Ectodermal cell (in vitro differentiated cells): Measurements from ENCODE around the gene ULK1.

ENCODE experiments used
- H3K27ac ChIP-seq: 2 replicates; pipeline ENCODE4 v1.7.0; 2013; ENCODE audit warnings: mild to moderate bottlenecking, low read depth, low read length; ENCODE audit not compliant: insufficient read depth, poor library complexity, severe bottlenecking
- H3K27me3 ChIP-seq: 2 replicates; pipeline ENCODE4 v1.7.0; 2013; ENCODE audit warnings: mild to moderate bottlenecking, low read length; ENCODE audit not compliant: insufficient read depth, control insufficient read depth, poor library complexity, severe bottlenecking
- H3K36me3 ChIP-seq: one replicate; pipeline ENCODE4 v1.7.0; 2013; ENCODE audit warnings: low read length; ENCODE audit not compliant: control insufficient read depth, insufficient read depth
- H3K4me1 ChIP-seq: one replicate; pipeline ENCODE4 v1.7.0; 2013; ENCODE audit warnings: low read length; ENCODE audit not compliant: control insufficient read depth, insufficient read depth
- H3K4me3 ChIP-seq: 2 replicates; pipeline ENCODE4 v1.7.0; 2013; ENCODE audit warnings: low read depth, low read length, control low read depth; ENCODE audit not compliant: insufficient read depth
- H3K9me3 ChIP-seq: 2 replicates; pipeline ENCODE4 v1.7.0; 2013; ENCODE audit warnings: mild to moderate bottlenecking, low read length, moderate library complexity; ENCODE audit not compliant: control insufficient read depth
- WGBS, 2 experiments: methylation state at CpG; one replicate each; pipeline ENCODE4 v1.1.7; 2013; ENCODE audit warnings: missing lambda C conversion rate in 2 of 2; 5-methylcytosine and 5-hydroxymethylcytosine counted together

Gene ULK1

DNA sequence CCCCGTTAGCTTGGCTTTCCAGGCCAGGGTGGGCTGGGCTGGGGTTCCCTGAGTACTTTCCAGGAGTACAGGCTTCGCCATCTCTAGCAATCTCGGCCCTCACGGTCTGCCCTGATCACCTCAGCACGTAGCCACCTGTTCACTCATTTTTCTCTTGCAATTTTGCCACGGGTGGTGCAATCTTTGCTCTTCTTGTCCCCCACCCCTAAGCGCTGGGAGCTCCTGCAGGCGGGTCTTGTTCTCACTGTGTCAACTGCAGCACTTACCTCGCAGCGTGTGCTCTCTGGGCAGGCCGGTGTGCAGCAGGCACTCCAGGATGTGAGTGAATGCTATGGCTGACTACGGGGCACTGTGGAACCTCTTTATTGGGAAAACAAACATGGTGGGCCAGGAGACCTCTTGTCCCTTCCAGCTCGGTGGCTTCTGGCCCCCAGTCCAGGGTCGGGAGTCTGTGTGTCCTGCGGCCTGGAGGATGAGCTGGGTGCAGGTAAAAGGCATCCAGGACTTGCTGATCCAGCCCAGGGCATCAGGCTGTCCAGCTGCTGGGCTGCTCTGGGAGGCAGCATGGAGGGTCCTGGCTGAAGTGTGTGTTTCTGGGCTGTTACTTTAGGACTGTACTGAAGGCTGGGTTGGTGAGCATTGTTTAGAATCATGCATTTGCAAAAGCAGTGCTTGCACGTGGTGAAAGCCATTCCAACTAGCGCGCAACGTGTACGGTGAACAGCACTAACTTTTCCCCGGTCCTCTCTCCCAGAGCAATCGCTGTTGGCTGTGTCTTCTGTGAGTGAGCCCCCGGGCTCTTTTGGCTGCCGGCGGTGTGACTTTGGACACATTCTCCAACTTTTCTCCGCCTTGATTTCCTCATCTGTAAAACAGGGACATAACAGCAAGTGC, 1.5 kb upstream of the ULK1 start:
- Histone ChIP-seq H3K36me3 (peaks cover 4% of the 10 kb centered on the region), H3K9me3 (no peaks in the 10 kb centered on the region), H3K27me3 (no peaks in the 10 kb centered on the region), H3K27ac (no peak overlapping the region), H3K4me3 (no peak overlapping the region), H3K4me1 (peaks cover 13% of the 10 kb centered on the region)
- WGBS, 2 experiments = 85% methylated on average over 26 of the region's 26 CpGs

DNA sequence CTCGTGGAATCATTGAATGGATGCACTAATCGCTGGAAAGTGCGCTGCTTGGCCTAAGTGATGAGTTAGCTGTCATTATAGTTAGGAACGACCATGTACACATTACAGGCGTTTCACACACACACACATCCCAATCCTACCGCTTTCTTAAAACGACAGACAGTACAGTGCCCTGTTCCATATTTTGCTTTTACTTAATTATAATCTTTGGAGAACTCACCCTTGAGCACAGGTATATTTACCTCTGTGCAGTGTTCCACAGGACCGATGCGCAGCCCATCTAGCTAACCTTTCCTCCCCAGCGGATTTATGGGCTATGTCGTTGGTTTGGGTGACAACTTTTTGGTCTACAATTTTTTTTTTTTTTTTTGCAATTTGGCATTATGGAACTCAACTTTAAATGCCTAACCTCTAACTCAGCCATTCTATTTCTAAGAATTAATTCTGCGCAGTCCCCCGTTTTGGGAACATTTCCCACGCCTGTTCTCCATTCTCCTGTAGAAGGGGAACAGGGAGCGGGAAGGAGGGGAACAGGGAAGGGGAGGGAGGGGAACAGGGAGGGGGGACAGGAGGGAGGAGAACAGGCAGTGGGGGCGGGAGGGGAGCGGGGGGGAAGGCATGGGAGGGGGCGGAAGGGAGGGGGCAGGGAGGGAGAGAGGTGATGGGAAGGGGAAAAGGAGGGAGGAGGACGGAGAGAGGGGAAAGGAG, 663 bp upstream of the ULK1 start:
- peaks cover 4% of the 10 kb centered on the region for H3K36me3 ChIP-seq
- peaks cover 13% of the 10 kb centered on the region for H3K4me1 ChIP-seq
- no peak overlapping the region for H3K27ac ChIP-seq
- H3K27me3 ChIP-seq = no peaks in the 10 kb centered on the region
- no peaks in the 10 kb centered on the region for H3K9me3 ChIP-seq
- H3K4me3 ChIP-seq = no peak overlapping the region
- WGBS, 2 experiments = 69 to 70% methylated on average over 15 to 18 of the region's 19 CpGs

DNA sequence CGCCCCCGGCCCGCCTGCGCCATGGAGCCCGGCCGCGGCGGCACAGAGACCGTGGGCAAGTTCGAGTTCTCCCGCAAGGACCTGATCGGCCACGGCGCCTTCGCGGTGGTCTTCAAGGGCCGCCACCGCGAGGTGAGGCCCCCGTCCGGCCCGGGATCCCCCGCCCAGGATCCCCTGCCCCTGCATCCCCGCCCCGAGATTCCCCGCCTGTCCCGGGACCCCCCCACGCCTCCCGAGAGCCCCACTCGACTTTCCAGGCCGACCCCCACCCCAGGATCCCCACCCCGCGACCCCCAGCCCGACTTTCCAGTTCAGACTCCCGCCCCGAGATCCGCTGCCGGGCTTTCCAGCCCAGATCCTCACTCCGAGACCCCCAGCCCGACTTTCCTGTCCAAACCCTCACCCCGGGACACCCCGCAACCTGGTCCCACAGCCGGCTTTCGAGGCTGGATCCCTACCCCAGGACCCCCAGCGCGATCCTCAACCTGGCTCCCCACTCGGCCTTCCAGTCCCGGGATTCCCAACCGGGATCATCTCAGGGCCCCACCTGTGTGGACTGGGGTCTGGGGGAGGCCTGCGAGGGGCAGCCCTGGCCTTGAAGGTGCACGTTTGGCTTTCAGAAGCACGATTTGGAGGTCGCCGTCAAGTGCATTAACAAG, 688 bp downstream of the ULK1 start:
- Histone ChIP-seq H3K4me3 (peak overlapping the region; percentile 60), H3K4me1 (peaks cover 13% of the 10 kb centered on the region), H3K9me3 (no peaks in the 10 kb centered on the region), H3K27ac (no peak overlapping the region), H3K27me3 (no peaks in the 10 kb centered on the region), H3K36me3 (peaks cover 4% of the 10 kb centered on the region)
- WGBS, 2 experiments = 1 to 2% methylated on average over 54 of the region's 54 CpGs

DNA sequence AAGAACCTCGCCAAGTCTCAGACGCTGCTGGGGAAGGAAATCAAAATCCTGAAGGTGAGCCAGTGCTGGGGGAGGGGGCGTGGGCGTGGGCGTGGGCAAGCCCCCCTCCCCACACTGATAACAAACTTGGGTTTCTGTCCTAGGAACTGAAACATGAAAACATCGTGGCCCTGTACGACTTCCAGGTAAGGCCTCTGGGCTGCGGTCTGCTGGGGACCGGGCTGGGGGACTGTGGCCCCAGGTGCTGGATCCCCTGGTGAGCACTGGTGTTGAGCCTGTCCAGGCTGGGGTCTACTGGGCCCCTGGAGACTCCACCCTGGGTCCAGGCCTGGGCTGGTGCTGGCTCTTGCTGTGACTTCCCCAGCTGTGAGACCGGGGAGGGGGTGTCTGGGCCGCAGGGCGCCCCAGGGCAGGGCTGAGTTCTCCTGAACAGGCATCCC, 1.2 kb downstream of the ULK1 start:
- H3K27ac ChIP-seq = no peak overlapping the region
- H3K9me3 ChIP-seq = no peaks in the 10 kb centered on the region
- H3K4me3 ChIP-seq = peak overlapping the region; percentile 60
- peaks cover 4% of the 10 kb centered on the region for H3K36me3 ChIP-seq
- peaks cover 16% of the 10 kb centered on the region for H3K4me1 ChIP-seq
- 8 to 9% methylated on average over 12 of the region's 12 CpGs for WGBS, 2 experiments
- no peaks in the 10 kb centered on the region for H3K27me3 ChIP-seq

DNA sequence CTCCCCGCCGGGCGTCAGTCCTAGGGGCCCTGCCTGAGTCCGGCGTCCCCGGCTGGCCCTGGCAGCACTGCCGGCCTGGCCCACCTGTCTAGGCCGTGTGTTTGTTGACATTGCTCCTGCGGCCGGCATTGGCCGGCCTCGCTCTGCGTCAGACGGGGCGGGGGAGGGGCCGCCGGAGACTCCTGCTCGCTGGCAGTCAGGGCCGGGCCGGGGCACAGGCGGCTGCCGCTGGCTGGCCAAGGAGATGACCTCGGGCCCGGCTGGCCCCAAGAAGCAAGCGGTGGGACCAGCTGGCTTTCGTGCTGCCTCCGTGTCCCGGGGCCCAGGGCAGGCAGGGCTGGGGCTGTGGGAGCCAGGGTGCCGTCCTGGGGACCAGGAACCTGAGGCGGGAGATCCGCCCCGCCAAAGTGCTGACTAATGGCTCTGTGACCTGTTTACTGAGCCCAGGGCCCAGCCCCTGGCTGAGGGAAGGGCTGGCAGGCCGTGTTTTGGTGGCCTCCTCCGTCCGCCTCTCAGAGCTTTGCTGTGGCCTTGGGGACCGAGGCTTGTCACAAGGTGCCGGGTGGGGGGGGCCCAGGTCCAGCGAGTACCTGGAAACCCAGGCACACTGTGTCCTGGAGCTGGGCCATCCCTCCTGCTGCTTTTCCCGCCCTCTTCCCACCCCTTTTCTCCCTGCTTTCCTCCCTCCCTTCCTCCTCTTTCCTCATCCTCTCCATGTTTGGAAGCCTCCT, 1.8 kb downstream of the ULK1 start:
- Histone ChIP-seq H3K36me3 (peaks cover 4% of the 10 kb centered on the region), H3K9me3 (no peaks in the 10 kb centered on the region), H3K27me3 (no peaks in the 10 kb centered on the region), H3K4me3 (peak overlapping the region; percentile 60), H3K4me1 (peaks cover 16% of the 10 kb centered on the region), H3K27ac (peak overlapping the region; percentile 55)
- WGBS, 2 experiments = 8 to 9% methylated on average over 39 of the region's 39 CpGs

DNA sequence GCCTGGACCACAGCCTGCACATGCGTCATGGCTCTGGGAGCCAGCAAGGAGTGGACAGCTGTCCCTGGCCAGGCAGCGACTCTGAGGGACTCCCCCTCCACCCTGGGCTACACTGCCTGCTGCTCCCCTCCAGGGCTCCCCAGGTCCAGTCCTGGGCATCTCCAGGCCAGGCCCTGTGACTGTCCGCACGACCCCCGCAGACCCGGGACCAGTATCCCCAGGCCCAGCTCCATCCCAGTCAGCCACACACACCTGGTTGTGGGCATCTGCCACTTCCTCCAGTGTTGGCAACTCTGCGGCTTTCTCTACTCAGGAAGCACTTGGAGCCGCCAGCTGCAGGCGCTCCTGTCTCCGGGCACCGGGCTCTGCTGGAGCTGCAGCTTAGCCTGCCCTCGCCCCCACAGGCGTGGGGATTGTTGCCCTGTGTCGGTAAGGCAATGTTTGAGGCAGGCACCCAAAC, 2.4 kb downstream of the ULK1 start:
- Histone ChIP-seq H3K36me3 (peaks cover 4% of the 10 kb centered on the region), H3K9me3 (no peaks in the 10 kb centered on the region), H3K4me3 (no peak overlapping the region), H3K27ac (no peak overlapping the region), H3K4me1 (peaks cover 16% of the 10 kb centered on the region), H3K27me3 (no peaks in the 10 kb centered on the region)
- 92 to 93% methylated on average over 14 of the region's 14 CpGs for WGBS, 2 experiments

DNA sequence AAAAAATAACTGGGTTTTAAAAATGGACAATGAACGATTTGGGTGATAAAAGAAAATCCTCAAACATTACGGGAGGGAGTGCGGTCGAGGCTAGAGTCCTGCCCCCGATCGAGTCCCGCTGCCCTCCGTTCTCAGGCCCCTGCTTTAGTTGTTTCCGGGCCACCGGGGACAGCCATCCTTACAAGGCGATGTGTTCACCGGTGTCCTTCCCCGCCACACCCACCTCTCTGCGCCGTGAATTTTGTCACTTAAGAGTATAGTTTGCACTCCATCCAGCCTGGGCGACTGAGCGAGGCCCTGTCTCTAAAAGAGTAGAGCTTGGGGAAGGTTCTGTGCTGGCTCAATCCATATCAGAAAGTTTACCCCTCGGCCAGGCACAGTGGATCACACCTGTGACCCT, 2.9 kb downstream of the ULK1 start:
- 95% methylated on average over 18 of the region's 18 CpGs for WGBS, 2 experiments
- no peaks in the 10 kb centered on the region for H3K27me3 ChIP-seq
- peaks cover 4% of the 10 kb centered on the region for H3K36me3 ChIP-seq
- H3K27ac ChIP-seq = no peak overlapping the region
- H3K4me3 ChIP-seq = no peak overlapping the region
- peaks cover 16% of the 10 kb centered on the region for H3K4me1 ChIP-seq
- H3K9me3 ChIP-seq = no peaks in the 10 kb centered on the region

DNA sequence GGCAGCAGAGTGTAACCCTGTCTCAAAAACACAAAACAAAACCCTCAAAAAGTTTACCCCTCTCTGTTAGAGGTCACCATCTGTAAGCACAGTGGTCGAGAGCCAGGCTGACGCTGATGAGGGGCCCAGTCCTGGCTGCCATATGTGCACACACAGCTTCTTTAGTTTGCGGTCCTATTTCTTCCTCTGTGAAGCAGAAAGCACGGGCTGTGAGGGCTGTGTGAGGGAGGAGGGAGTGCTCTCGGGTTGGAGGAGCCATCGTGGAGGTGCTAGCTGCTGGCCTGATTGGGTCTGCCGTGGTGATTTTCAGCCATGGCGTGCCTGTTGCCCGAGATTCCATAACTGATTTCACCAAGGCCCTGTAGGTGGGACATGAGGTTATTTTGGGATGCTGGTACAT, 3.5 kb downstream of the ULK1 start:
- Histone ChIP-seq H3K9me3 (no peaks in the 10 kb centered on the region), H3K27ac (no peak overlapping the region), H3K4me3 (no peak overlapping the region), H3K4me1 (peaks cover 16% of the 10 kb centered on the region), H3K36me3 (peaks cover 4% of the 10 kb centered on the region), H3K27me3 (no peaks in the 10 kb centered on the region)
- WGBS, 2 experiments = 95 to 97% methylated on average over 9 of the region's 9 CpGs

DNA sequence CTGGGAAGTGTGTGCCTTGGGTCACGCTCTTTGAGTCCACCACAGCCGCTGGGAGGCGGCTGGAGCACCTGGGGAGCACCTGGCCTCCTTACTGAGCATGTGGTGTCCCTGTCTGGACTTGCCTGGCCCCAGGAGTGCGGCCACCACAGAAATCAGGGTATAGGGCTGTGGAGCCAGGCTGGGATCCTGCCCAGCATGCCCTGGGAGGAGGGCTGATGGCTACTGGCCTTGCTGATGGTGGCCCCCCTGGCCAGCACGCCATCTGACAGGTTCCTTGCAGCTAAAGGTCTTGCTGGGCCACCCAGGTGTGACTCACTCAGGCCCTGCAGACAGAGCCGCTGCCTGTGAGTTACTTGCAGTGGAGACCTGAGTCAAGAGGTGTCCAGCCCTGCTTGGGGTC, 6.0 kb downstream of the ULK1 start:
- Histone ChIP-seq H3K36me3 (peaks cover 4% of the 10 kb centered on the region), H3K4me3 (no peak overlapping the region), H3K27me3 (no peaks in the 10 kb centered on the region), H3K9me3 (no peaks in the 10 kb centered on the region), H3K27ac (no peak overlapping the region), H3K4me1 (peaks cover 16% of the 10 kb centered on the region)
- WGBS, 2 experiments = 94 to 97% methylated on average over 6 of the region's 6 CpGs
